Activated CD4-positive, alpha-beta memory T cell treated with anti-CD3 and anti-CD28 coated beads, Interleukin-2, amount 10 ng/mL, durations not matched to agents 7 days and 5 days (primary cell): ENCODE data around the gene MKLN1. TPM values are rescaled to one million over a fixed set of nuclear protein-coding genes. Genes with fewer than 3 reads are reported as not detected.

Experiments used
- CTCF ChIA-PET: fragments of 350-600 bp; sonication (Branson Sonifier 250); formaldehyde crosslinking; loops from one replicate; lab custom pipeline; 2021; ENCODE audit warnings: antibody characterized with exemption, inconsistent platforms; lab: Charles Lee
- POLR2A ChIA-PET: fragments of 350-600 bp; sonication (Branson Sonifier 250); formaldehyde crosslinking; loops from one replicate; lab custom pipeline; 2021; ENCODE audit warnings: antibody characterized with exemption; lab: Charles Lee
- DNase-seq: peaks from one replicate; pipeline ENCODE4 v3.0.0-alpha.2; 2020
- H3K27ac Mint-ChIP-seq: one replicate; pipeline ENCODE4 v1.8.0; 2021; ENCODE audit warnings: mild to moderate bottlenecking, mixed read lengths
- H3K27me3 Mint-ChIP-seq: one replicate; pipeline ENCODE4 v1.8.0; 2021; ENCODE audit warnings: mixed read lengths
- H3K36me3 Mint-ChIP-seq: one replicate; pipeline ENCODE4 v1.8.0; 2021; ENCODE audit warnings: low read depth, mixed read lengths
- H3K4me1 Mint-ChIP-seq: one replicate; pipeline ENCODE4 v1.8.0; 2021; ENCODE audit warnings: mixed read lengths
- H3K4me3 Mint-ChIP-seq: one replicate; pipeline ENCODE4 v1.8.0; 2021; ENCODE audit warnings: mild to moderate bottlenecking, mixed read lengths
- H3K9me3 Mint-ChIP-seq: one replicate; pipeline ENCODE4 v1.8.0; 2021; ENCODE audit warnings: mixed read lengths
- total RNA-seq, 2 experiments: library from RNA; stranded (reverse); gene quantifications; one replicate each; pipeline ENCODE4 v1.2.3, GENCODE V29; 2021

Gene MKLN1
- total RNA-seq, 2 experiments from 2014 or later: 35.9 to 37.3 TPM

GRCh38 chr7:131529179-131529578 lies 201.5 kb downstream of the MKLN1 start:
- ChIA-PET CTCF (no interaction called here), POLR2A (no interaction called here)
- no peak for DNase-seq
- Mint-ChIP-seq H3K36me3 (no peaks in the 10 kb centered on the region), H3K4me1 (peaks cover 3% of the 10 kb centered on the region), H3K9me3 (no peaks in the 10 kb centered on the region), H3K27me3 (peaks cover 15% of the 10 kb centered on the region), H3K4me3 (no peak overlapping the region), H3K27ac (no peak overlapping the region)

DNA sequence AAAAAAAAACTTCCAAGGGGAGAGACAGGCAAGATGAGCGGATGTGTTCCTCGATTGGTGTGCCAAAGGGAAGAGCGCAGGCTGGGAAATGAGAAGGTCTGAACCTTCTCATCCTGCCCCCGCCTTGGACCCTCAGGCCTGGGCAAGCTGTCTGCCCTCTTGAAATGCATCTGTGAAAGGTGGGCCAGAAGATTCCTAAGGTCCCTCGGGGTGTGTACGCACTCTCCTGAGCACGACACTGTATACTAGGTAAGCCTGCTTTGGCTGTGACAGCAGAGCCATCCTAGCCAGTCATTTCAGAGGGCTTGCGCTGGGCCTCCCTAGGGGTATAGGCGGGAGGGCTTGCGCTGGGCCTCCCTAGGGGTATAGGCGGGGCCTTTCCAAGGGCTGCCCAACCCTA lies 201.9 kb downstream of the MKLN1 start:
- Mint-ChIP-seq H3K4me3 (no peak overlapping the region), H3K9me3 (no peaks in the 10 kb centered on the region)
- POLR2A ChIA-PET: no interaction called here

GRCh38 chr7:131530137-131530536 lies 202.5 kb downstream of the MKLN1 start:
- peaks cover 9% of the 10 kb centered on the region for H3K27me3 Mint-ChIP-seq
- no peak overlapping the region for H3K27ac Mint-ChIP-seq
- POLR2A ChIA-PET: no interaction called here
- CTCF ChIA-PET: no interaction called here
- no peaks in the 10 kb centered on the region for H3K36me3 Mint-ChIP-seq
- H3K9me3 Mint-ChIP-seq: no peaks in the 10 kb centered on the region
- no peak for DNase-seq
- peaks cover 3% of the 10 kb centered on the region for H3K4me1 Mint-ChIP-seq
- no peak overlapping the region for H3K4me3 Mint-ChIP-seq

More for the DNA sequence above, 201.9 kb downstream of the MKLN1 start:
- CTCF ChIA-PET: no interaction called here
- no peaks in the 10 kb centered on the region for H3K36me3 Mint-ChIP-seq
- DNase-seq: no peak
- H3K27ac Mint-ChIP-seq: no peak overlapping the region
- peaks cover 3% of the 10 kb centered on the region for H3K4me1 Mint-ChIP-seq
- peaks cover 12% of the 10 kb centered on the region for H3K27me3 Mint-ChIP-seq

DNA sequence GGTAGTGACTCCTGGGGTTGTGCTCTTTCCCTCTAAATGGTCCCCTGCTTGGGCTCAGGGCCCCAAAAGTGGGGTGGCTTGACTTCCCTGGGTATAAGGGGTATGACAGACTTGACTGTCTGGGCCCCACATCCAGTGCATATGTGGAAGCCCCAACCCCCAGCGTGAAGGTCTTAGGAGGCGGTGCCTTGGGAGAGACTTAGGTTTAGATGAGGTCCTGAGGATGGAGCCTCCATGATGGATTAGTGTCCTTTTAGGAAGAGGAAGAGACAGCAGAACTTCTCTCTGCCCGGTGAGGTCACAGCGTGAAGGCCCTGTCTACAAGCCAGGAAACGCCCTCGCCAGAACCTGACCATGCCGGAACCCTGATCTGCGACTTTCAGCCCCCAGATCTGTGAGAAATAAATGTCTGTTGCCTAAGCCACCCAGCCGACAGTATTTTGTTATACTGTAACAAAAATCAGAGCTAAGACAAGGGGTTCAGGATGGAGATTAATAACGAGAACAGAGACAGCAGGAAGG lies 205.0 kb downstream of the MKLN1 start:
- H3K27ac Mint-ChIP-seq: no peak overlapping the region
- H3K27me3 Mint-ChIP-seq: peaks cover 5% of the 10 kb centered on the region
- CTCF ChIA-PET: no interaction called here
- H3K4me3 Mint-ChIP-seq: no peak overlapping the region
- no peaks in the 10 kb centered on the region for H3K4me1 Mint-ChIP-seq
- no peaks in the 10 kb centered on the region for H3K36me3 Mint-ChIP-seq
- POLR2A ChIA-PET: no interaction called here
- DNase-seq: no peak
- H3K9me3 Mint-ChIP-seq: no peaks in the 10 kb centered on the region

DNA sequence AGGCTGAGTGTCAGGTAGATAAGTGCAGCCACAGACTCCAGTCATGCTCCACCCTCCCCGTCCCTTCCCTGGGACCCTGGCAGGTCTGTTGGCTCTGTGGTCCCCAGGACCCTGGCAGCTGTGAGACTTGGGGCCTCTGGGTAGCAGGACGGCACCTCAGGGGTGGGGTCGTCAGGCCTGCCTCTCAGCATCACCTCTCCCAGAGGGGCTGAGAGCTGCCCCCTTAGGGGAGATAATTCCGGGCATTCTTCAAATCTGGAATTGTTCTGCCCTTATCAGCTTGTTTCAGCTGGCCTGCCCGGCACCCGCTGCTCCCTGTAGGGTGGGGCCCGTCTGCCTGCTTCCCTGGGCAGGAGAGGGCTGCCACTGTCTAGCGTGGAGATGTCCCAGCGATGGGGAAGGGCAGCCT lies 205.5 kb downstream of the MKLN1 start:
- Mint-ChIP-seq H3K4me3 (no peak overlapping the region), H3K4me1 (no peaks in the 10 kb centered on the region), H3K9me3 (no peaks in the 10 kb centered on the region), H3K27me3 (peaks cover 5% of the 10 kb centered on the region), H3K27ac (no peak overlapping the region), H3K36me3 (no peaks in the 10 kb centered on the region)
- ChIA-PET POLR2A (no interaction called here), CTCF (no interaction called here)
- DNase-seq: no peak

GRCh38 chr7:131533566-131534561 lies 206.2 kb downstream of the MKLN1 start:
- H3K4me3 Mint-ChIP-seq: no peak overlapping the region
- CTCF ChIA-PET: interaction anchor here (0.8 kb wide), 1 partner anchor 13 kb away, joined by 3 read pairs; no protein-coding TSS in a partner anchor
- H3K27ac Mint-ChIP-seq: no peak overlapping the region
- DNase-seq: no peak
- peaks cover 1% of the 10 kb centered on the region for H3K27me3 Mint-ChIP-seq
- H3K4me1 Mint-ChIP-seq: no peaks in the 10 kb centered on the region
- H3K36me3 Mint-ChIP-seq: no peaks in the 10 kb centered on the region
- H3K9me3 Mint-ChIP-seq: no peaks in the 10 kb centered on the region
- POLR2A ChIA-PET: interaction anchor here (1.0 kb wide), 1 partner anchor 11 kb away, joined by 4 read pairs; no protein-coding TSS in a partner anchor

- H3K4me1 Mint-ChIP-seq: no peaks in the 10 kb centered on the region
- POLR2A ChIA-PET: no interaction called here
- CTCF ChIA-PET: no interaction called here
- H3K27me3 Mint-ChIP-seq: no peaks in the 10 kb centered on the region
- H3K27ac Mint-ChIP-seq: no peak overlapping the region
- no peak overlapping the region for H3K4me3 Mint-ChIP-seq
- H3K9me3 Mint-ChIP-seq: no peaks in the 10 kb centered on the region
- no peaks in the 10 kb centered on the region for H3K36me3 Mint-ChIP-seq
- no peak for DNase-seq
Observed at GRCh38 chr7:131536361-131536849, 208.7 kb downstream of the MKLN1 start.

DNA sequence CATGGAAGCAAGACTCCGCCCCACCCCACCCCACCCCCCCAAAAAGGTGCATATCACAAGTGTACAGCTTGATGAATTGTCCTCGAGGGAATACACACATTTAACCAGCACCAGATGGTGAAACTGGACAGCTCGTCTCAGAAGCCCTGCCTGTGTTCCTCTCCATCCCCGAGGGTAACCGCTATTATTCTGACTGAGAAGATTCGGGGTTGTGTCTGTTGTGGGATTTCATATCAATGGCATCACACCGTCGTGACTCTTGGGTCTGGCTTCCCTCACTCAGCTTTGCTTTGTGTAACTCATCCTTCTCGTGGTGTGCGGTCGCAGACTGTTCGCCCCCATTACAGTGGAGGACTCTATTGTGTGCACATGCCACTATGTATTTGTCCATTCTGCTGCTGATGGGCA lies 209.9 kb downstream of the MKLN1 start:
- CTCF ChIA-PET: interaction anchor here (1.8 kb wide), 1 partner anchor 9 kb away, joined by 4 read pairs; no protein-coding TSS in a partner anchor
- Mint-ChIP-seq H3K27me3 (no peaks in the 10 kb centered on the region), H3K4me3 (no peak overlapping the region), H3K27ac (no peak overlapping the region), H3K36me3 (no peaks in the 10 kb centered on the region), H3K4me1 (no peaks in the 10 kb centered on the region), H3K9me3 (no peaks in the 10 kb centered on the region)
- DNase-seq: no peak
- POLR2A ChIA-PET: no interaction called here

DNA sequence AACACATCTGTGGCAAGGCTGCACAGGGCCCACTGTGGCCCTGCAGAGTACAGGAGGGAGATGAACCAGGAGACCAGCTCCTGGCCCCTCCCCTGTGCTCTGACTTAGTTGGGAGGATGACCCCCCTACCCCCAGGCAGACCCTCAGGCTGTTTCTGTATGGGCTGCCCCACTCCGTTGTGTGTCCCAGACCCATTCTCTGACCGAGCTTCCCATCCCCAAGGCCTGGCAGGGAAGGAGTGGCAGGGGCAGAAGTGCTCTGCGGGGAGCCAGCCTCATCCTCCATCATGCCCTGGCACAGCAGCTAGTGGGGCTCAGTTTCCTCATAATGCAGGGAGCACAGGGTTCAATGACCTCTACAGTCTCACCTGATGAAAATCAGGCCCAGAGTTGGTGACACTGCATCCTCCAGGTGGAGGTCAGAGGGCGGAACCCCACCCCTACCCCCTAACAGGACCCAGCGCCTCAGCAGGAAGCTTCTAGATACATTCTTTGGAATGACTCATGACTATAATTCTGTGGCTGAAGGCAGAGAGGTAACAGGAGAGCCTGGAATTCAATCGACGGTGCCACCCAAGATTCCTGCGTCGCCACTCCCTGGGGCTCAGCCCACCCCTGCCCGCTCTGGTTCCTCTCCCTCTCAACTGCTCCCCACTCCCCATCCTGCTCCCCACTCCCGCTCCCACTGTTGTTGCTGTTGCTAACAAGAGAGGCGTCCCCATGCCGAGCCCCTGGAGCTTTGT lies 210.6 kb downstream of the MKLN1 start:
- H3K36me3 Mint-ChIP-seq: no peaks in the 10 kb centered on the region
- H3K27me3 Mint-ChIP-seq: no peaks in the 10 kb centered on the region
- CTCF ChIA-PET: interaction anchor here (1.8 kb wide), 1 partner anchor 8 kb away, joined by 4 read pairs; no protein-coding TSS in a partner anchor
- no peak overlapping the region for H3K4me3 Mint-ChIP-seq
- no peak for DNase-seq
- POLR2A ChIA-PET: no interaction called here
- H3K27ac Mint-ChIP-seq: no peak overlapping the region
- H3K4me1 Mint-ChIP-seq: no peaks in the 10 kb centered on the region
- no peaks in the 10 kb centered on the region for H3K9me3 Mint-ChIP-seq

DNA sequence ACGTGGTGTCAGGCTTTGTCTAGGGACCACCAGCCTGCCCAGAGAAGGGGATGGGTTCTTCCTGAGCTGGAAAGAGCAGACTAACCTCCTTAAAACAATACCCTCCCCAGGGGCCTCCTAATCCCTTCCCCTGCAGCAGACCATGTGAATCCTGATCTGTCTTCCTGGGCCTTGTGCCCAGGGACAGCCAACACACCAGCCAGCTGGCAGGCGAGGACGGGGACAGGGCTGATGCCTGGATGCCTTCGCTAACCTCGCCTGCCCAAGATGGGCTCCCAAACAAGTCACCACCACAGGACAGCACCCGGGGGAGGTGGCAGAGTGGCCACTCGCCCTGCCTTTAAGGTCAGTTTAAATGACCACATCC lies 211.1 kb downstream of the MKLN1 start:
- POLR2A ChIA-PET: no interaction called here
- H3K36me3 Mint-ChIP-seq: no peaks in the 10 kb centered on the region
- no peaks in the 10 kb centered on the region for H3K27me3 Mint-ChIP-seq
- H3K4me1 Mint-ChIP-seq: no peaks in the 10 kb centered on the region
- no peak overlapping the region for H3K27ac Mint-ChIP-seq
- CTCF ChIA-PET: interaction anchor here (1.8 kb wide), 1 partner anchor 8 kb away, joined by 4 read pairs; no protein-coding TSS in a partner anchor
- no peak overlapping the region for H3K4me3 Mint-ChIP-seq
- H3K9me3 Mint-ChIP-seq: no peaks in the 10 kb centered on the region
- DNase-seq: no peak

GRCh38 chr7:131540491-131541162 lies 213.0 kb downstream of the MKLN1 start:
- Mint-ChIP-seq H3K4me1 (peaks cover 3% of the 10 kb centered on the region), H3K9me3 (no peaks in the 10 kb centered on the region), H3K36me3 (no peaks in the 10 kb centered on the region), H3K4me3 (no peak overlapping the region), H3K27me3 (no peaks in the 10 kb centered on the region), H3K27ac (no peak overlapping the region)
- ChIA-PET CTCF (interaction anchor here (0.6 kb wide), 1 partner anchor 403 kb away, joined by 3 read pairs; no protein-coding TSS in a partner anchor), POLR2A (no interaction called here)
- DNase-seq: no peak

DNA sequence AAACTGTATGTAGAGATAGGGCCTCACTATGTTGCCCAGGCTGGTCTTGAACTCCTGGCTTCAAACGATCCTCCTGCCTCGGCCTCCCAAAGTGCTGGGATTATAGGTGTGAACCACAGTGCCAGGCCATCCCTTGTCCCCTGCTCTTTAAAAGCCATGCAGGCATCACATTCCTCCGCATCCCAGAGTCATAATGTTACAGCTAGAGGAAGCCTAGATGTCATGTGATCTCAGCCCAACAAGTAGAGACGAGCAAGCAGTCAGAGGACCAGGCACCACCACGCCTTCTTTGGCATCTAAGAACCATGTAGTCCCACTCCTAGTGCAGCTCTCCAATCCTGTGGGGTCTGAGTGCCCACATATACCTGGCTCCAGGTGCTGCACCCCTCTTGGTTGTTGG lies 215.6 kb downstream of the MKLN1 start:
- H3K4me3 Mint-ChIP-seq: no peak overlapping the region
- no peaks in the 10 kb centered on the region for H3K36me3 Mint-ChIP-seq
- POLR2A ChIA-PET: no interaction called here
- H3K27me3 Mint-ChIP-seq: no peaks in the 10 kb centered on the region
- peaks cover 7% of the 10 kb centered on the region for H3K4me1 Mint-ChIP-seq
- no peaks in the 10 kb centered on the region for H3K9me3 Mint-ChIP-seq
- CTCF ChIA-PET: no interaction called here
- no peak overlapping the region for H3K27ac Mint-ChIP-seq
- no peak for DNase-seq
